ENCODE measurements around the gene CCDC60. TPM values are rescaled to one million over a fixed set of nuclear protein-coding genes. Genes with fewer than 3 reads are reported as not detected.

The CCDC60 gene
- total and polyA plus RNA-seq, 2 of the 13 experiments (the other 11 are each of a cell fraction or from before 2014, with no cell fraction given) = not detected

GRCh38 chr12:119369907-119370546 is 35.5 kb downstream of the CCDC60 start:
- ChIA-PET POLR2A (no interaction called here), CTCF (ENCODE audit: low intra/inter-chr PET ratio, low total read pairs) (no interaction called here)
- 62% methylated on average over 10 of the region's 10 CpGs for WGBS (ENCODE audit: low lambda C conversion rate)
- no peak overlapping the region for H3K4me2 ChIP-seq (ENCODE audit: low read depth, low read length)
- intact Hi-C loops (cut with micrococcal nuclease; ENCODE audit: unreplicated experiment) (no loop called here), in situ Hi-C loops (cut with HindIII; ENCODE audit: extremely low pct_ligation_motif_present, low pct_unique_long_range_greater_than_20kb) (no loop called here)
- no peaks in the 10 kb centered on the region for H3K79me2 ChIP-seq (ENCODE audit: insufficient read depth, low read length)
- ATAC-seq (no peak), FAIRE-seq (no peak), DNase-seq (ENCODE audit: low spot score) (no peak)
- BruUV-seq (replicated peaks) = no TSS peak
- H3K36me3 ChIP-seq (replicated peaks in 1 of 2; ENCODE audit: control insufficient read depth in 1 of 2, insufficient read depth in 2 of 2, low read length in 2 of 2) = no peaks in the 10 kb centered on the region
- H2AFZ ChIP-seq (ENCODE audit: low read length) = no peak overlapping the region
- no peaks in the 10 kb centered on the region for H4K20me1 ChIP-seq (ENCODE audit: insufficient read depth, low read length)
- no peak overlapping the region for H3K9ac ChIP-seq (ENCODE audit: insufficient read depth, low read depth, low read length)
- H3K4me3 ChIP-seq (replicated peaks in 1 of 3; ENCODE audit: insufficient read depth in 1 of 3, low read depth in 2 of 3, low read length in 3 of 3) = no peak overlapping the region
- no peaks in the 10 kb centered on the region for H3K9me3 ChIP-seq (ENCODE audit: low read length)
- H3K27me3 ChIP-seq (ENCODE audit: control insufficient read depth in 1 of 2, insufficient read depth in 2 of 2, low read length in 2 of 2) = no peaks in the 10 kb centered on the region
- H3K27ac ChIP-seq (ENCODE audit: extremely low read length, insufficient read depth, low read length) = no peak overlapping the region
- peaks cover 16% of the 10 kb centered on the region for H3K4me1 ChIP-seq (ENCODE audit: insufficient read depth, low read length)
- no peak for TF ChIP-seq AHR (CRISPR knock-in tag; IDR thresholded peaks at IDR 0.05)
- no peak for TF ChIP-seq ZNF576 (CRISPR knock-in tag; IDR thresholded peaks at IDR 0.05)
- no peak for TF ChIP-seq RFX5 (IDR thresholded peaks at IDR 0.05; ENCODE audit: low read depth, low read length)
- no peak for TF ChIP-seq PRPF4 (IDR thresholded peaks at IDR 0.05; ENCODE audit: low read depth, low read length, poor library complexity, severe bottlenecking)
- no peak for TF ChIP-seq ZNF446 (CRISPR knock-in tag; IDR thresholded peaks at IDR 0.05)
- TF ChIP-seq HBP1 (CRISPR knock-in tag; IDR thresholded peaks at IDR 0.05; ENCODE audit: low read depth) = no peak
- no peak for TF ChIP-seq CREB3 (CRISPR knock-in tag; IDR thresholded peaks at IDR 0.05)
- no peak for TF ChIP-seq ZNF589 (CRISPR knock-in tag; conservative IDR thresholded peaks at IDR 0.05)
- no peak for TF ChIP-seq CREBL2 (CRISPR knock-in tag; IDR thresholded peaks at IDR 0.05; ENCODE audit: borderline replicate concordance)
- TF ChIP-seq POGK (CRISPR knock-in tag; conservative IDR thresholded peaks at IDR 0.05) = no peak
- no peak for TF ChIP-seq ZNF430 (CRISPR knock-in tag; IDR thresholded peaks at IDR 0.05)
- no peak for TF ChIP-seq HMGA1 (CRISPR knock-in tag; conservative IDR thresholded peaks at IDR 0.05)
- no peak for TF ChIP-seq ETV5 (CRISPR knock-in tag; IDR thresholded peaks at IDR 0.05; ENCODE audit: borderline replicate concordance)
- no peak for TF ChIP-seq ZNF17 (CRISPR knock-in tag; IDR thresholded peaks at IDR 0.05)
- no peak for TF ChIP-seq ARID5B (CRISPR knock-in tag; IDR thresholded peaks at IDR 0.05)
- no peak for TF ChIP-seq ZNF674 (CRISPR knock-in tag; IDR thresholded peaks at IDR 0.05; ENCODE audit: low read depth)
